Measurements from ENCODE around the gene ARHGEF40. TPM values are rescaled to one million over a fixed set of nuclear protein-coding genes. Genes with fewer than 3 reads are reported as not detected.

Gene ARHGEF40
- total RNA-seq, 2 donors from 2014 or later = 14.3 to 16.0 TPM

DNA sequence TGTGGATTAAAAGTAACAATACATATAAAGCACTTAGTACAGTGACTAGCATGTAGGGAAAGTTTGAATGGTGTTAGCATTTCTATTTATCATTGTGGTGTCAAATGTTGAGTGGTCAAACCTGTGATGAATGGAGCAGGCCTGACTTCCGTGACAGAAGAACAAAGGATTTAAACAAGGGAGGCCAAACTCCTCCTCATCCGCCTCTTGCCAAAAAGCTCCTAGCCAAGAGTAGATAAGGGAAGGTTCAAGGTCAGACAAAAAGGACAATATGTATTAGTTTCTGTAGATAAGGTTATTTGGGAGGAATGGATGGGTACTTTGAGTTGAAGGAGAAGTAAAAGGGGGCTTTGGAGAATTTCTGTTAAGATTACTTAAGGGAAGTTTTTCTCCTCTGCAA is 21.5 kb upstream of the ARHGEF40 start:
- Histone ChIP-seq H3K36me3 (no peaks in the 10 kb centered on the region), H3K27ac (no peak overlapping the region), H3K9me3 (no peaks in the 10 kb centered on the region), H3K4me1 (peaks cover 0 to 22% of the 10 kb centered on the region in 2 donors), H3K4me3 (no peak overlapping the region), H3K27me3 (no peaks in the 10 kb centered on the region)
- no peak for DNase-seq (ENCODE audit: low spot score)
- TF ChIP-seq, protein P1, sequence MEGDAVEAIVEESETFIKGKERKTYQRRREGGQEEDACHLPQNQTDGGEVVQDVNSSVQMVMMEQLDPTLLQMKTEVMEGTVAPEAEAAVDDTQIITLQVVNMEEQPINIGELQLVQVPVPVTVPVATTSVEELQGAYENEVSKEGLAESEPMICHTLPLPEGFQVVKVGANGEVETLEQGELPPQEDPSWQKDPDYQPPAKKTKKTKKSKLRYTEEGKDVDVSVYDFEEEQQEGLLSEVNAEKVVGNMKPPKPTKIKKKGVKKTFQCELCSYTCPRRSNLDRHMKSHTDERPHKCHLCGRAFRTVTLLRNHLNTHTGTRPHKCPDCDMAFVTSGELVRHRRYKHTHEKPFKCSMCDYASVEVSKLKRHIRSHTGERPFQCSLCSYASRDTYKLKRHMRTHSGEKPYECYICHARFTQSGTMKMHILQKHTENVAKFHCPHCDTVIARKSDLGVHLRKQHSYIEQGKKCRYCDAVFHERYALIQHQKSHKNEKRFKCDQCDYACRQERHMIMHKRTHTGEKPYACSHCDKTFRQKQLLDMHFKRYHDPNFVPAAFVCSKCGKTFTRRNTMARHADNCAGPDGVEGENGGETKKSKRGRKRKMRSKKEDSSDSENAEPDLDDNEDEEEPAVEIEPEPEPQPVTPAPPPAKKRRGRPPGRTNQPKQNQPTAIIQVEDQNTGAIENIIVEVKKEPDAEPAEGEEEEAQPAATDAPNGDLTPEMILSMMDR (IDR thresholded peaks at IDR 0.05) = no peak

DNA sequence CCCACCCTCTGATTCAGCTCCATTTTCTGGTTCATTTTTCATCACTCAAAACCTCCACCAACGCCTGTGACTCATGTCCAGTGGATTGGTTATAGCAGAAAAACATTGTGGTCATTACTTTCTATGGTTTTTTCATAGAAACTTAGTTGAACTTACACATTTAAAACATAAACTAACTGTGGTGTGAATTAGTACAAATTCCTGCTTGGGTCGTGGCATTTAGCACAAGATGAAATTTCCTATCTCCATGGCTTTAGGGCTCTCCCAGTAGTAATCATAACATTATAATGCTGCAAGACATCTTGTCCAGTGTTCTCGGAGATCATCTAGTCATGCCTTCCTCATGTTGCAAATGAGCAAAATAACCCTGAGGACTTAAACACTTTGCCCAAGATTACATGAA is 20.8 kb upstream of the ARHGEF40 start:
- Histone ChIP-seq H3K9me3 (no peaks in the 10 kb centered on the region), H3K27me3 (no peaks in the 10 kb centered on the region), H3K4me3 (no peak overlapping the region), H3K36me3 (no peaks in the 10 kb centered on the region), H3K27ac (no peak overlapping the region), H3K4me1 (peaks cover 0 to 16% of the 10 kb centered on the region in 2 donors)
- TF ChIP-seq, protein P1 (IDR thresholded peaks at IDR 0.05) = no peak
- no peak for DNase-seq (ENCODE audit: low spot score)

DNA sequence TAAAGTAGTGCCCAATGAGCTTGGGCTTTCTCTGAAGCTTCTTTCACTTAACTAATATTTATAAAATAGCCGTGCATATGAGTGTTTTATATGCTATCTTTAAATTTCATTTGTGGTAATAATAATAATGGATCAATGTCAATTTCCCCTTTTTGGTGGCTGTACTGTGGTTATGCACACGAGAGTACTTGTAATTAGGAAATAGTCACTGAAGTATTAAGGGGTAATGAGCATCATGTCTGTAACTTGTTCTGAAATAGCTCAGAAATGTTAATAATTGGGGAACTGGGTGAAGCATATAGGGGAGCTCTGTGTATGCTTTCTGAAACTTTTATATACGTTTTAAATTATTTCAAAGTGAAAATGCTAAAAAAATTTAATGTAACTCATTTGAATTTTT is 19.5 kb upstream of the ARHGEF40 start:
- TF ChIP-seq, protein P1 (IDR thresholded peaks at IDR 0.05) = no peak
- no peak for DNase-seq (ENCODE audit: low spot score)
- no peak overlapping the region for H3K4me3 ChIP-seq
- H3K4me1 ChIP-seq = peaks cover 0 to 14% of the 10 kb centered on the region in 2 donors
- no peaks in the 10 kb centered on the region for H3K27me3 ChIP-seq
- H3K9me3 ChIP-seq = no peaks in the 10 kb centered on the region
- H3K27ac ChIP-seq = no peak overlapping the region
- no peaks in the 10 kb centered on the region for H3K36me3 ChIP-seq

DNA sequence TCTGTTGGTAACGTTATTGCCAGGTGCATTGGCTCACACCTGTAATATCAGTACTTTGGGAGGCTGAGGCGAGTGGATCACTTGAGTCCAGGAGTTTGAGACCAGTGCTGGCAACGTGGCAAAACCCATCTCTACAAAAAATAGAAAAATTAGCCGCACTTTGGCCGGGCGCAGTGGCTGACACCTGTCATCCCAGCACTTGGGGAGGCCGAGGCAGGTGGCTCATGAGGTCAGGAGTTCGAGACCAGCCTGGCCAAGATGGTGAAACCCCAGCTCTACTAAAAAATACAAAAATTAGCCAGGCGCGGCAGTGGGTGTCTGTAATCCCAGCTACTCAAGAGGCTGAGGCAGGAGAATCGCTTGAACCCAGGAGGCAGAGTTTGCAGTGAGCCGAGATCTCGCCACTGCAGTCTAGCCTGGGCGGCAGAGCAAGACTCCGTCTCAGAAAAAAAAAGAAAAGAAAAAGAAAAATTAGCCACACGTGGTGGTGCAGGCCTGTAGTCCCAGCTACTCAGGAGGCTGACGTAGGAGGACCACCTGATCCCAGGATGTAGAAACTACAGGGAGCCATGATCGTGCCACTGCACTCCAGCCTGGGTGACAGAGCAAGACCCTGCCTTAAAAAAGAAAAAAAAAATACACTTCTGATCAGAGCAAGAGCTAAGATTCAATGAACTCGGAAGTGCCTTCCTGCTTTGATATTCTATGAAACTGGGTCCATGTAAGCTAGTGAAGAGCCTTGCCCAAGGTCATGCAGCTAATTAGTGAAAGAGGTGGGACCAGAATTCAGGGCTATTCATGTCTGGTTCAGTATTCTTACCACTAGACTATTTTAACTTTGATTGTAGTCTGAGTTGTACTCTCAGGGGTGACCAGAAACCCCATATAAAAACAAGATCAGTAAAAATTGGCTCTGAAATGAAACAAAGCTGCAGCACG is 16.7 kb upstream of the ARHGEF40 start:
- no peak for DNase-seq (ENCODE audit: low spot score)
- peaks cover 0 to 4% of the 10 kb centered on the region in 2 donors for H3K4me1 ChIP-seq
- no peaks in the 10 kb centered on the region for H3K36me3 ChIP-seq
- no peak overlapping the region for H3K4me3 ChIP-seq
- H3K27me3 ChIP-seq = no peaks in the 10 kb centered on the region
- TF ChIP-seq, protein P1 (IDR thresholded peaks at IDR 0.05) = no peak
- no peaks in the 10 kb centered on the region for H3K9me3 ChIP-seq
- no peak overlapping the region for H3K27ac ChIP-seq

DNA sequence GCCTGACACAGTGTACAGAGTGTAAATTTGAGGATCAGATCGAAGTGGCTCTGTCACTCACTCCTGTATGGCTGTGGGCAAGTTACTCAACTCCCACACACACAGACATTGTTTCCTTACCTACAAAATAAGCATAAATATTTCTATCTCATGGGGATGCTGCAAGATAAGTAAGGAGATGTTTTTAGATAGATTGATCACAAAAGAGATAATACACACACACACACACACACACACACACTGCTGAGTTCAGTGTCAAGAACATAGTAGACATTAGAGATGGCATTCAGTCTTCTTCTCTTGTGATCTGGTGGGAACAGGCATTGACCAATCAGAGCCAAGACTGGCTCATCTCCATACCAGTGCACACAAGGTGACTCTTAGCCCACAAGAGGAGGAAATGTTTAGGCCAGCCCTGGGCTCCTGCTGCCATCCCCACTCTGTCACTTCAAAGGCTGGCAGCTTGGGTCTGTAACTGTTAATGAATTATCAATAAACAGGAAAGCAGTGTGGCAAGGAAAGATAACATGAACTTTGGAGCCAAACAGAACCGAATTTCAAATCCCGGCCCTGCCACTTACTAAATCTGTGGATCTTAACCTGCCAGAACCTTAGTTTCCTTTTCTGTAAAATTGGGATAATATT is 15.9 kb upstream of the ARHGEF40 start:
- Histone ChIP-seq H3K27me3 (no peaks in the 10 kb centered on the region), H3K36me3 (no peaks in the 10 kb centered on the region), H3K9me3 (no peaks in the 10 kb centered on the region), H3K4me3 (no peak overlapping the region), H3K27ac (no peak overlapping the region), H3K4me1 (no peaks in the 10 kb centered on the region)
- DNase-seq (ENCODE audit: low spot score) = no peak
- TF ChIP-seq, protein P1 (IDR thresholded peaks at IDR 0.05) = no peak
